GM20000 (cell line): ENCODE results near the gene ZEB1.

Source experiments
- DNase-seq: peaks from one replicate; pipeline ENCODE4 v3.0.0; 2012; ENCODE audit warnings: low spot score
- CTCF ChIP-seq: IDR thresholded peaks from 2 replicates; pipeline ENCODE4 v1.5.1; 2012; ENCODE audit warnings: mild to moderate bottlenecking, control low read depth; ENCODE audit errors: extremely low read depth, missing control alignments

The ZEB1 gene

DNA sequence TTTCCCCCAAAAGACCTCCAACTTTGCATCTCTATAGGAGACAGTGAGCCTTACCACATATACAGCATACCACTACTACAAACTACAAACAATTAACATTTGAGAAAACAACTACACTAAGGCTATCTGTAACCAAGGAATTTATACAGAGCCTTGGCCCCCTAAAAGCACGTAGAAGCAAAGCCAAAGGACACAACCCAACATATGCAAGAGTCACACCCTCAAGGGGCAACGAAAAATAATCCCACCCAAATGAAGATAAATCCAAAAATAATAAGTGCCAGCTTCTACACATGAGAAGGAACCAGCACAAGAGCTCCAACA is 149.5 kb downstream of the ZEB1 start:
- TF ChIP-seq CTCF, result no peak
- no peak for DNase-seq

DNA sequence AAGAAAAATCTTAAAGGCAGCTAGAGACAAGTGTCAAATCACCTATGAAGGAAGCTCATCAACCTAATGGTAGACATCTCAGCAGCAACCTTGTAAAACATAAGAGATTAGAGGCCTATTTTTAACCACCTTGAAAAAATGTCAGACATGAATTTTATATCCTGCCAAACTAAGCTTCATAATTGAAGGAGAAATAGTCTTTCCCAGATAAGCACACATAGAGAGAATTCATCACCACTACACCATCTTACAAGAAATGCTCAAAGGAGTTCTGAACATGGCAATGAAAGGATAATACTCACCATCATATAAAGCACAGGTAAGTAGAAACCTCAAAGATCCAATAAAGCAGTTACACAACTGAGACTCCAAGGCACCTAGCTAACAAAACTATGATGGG is 156.5 kb downstream of the ZEB1 start:
- no peak for DNase-seq
- no peak for TF ChIP-seq CTCF

GRCh38 chr10:31476088-31476487 is 157.1 kb downstream of the ZEB1 start:
- DNase-seq, result no peak
- TF ChIP-seq CTCF, result no peak

- no peak for TF ChIP-seq CTCF
These were observed 158.6 kb downstream of the ZEB1 start for GRCh38 chr10:31477584-31477983.

GRCh38 chr10:31479752-31480151 is 160.7 kb downstream of the ZEB1 start:
- DNase-seq, result no peak
- no peak for TF ChIP-seq CTCF

More at GRCh38 chr10:31477584-31477983, 158.6 kb downstream of the ZEB1 start:
- DNase-seq, result no peak

- DNase-seq, result no peak
These were observed 164.5 kb downstream of the ZEB1 start for GRCh38 chr10:31483546-31483945.

DNA sequence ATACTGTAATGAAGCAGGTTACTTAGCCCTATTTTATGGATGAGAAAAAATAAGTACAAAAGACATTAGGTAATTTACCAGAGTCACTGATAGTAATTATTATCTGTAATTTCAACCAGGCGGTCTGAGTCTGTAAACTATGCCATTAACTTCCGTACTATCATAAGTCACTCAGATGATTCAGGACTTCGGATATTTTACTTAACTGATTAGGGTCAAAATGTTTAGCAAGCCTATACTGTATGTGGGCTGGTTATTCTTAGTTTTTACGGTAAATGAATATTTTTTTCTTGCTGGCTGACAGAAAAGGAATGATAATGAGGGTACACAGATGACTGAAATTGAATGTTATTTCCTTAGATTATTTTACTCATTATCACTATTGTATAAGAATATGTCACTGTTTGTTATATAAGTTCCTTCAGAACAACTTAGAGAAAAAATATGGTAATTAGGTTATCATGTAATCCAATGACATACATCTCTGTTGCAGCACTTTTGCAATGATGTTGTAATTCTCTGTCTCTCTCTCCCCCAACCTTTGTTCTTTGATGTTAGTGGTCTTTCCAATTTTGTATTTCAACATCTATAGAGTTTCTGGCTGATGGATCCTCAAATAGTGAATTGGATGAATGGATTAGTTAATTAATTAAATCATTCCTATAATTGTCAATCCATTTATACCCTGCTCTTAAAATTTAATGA is 165.6 kb downstream of the ZEB1 start:
- no peak for DNase-seq
- no peak for TF ChIP-seq CTCF

More at GRCh38 chr10:31483546-31483945, 164.5 kb downstream of the ZEB1 start:
- TF ChIP-seq CTCF, result no peak
